Mucosa of rectum (tissue), 2 donors: Measurements from ENCODE around the gene MT1B.

Source experiments
- H3K27ac ChIP-seq, 2 donors: one replicate each; pipeline ENCODE4 v1.7.0; 2013; ENCODE audit warnings: inconsistent platforms in 2 of 2, low read depth in 2 of 2, low read length in 2 of 2
- H3K27me3 ChIP-seq, 2 donors: one replicate each; pipeline ENCODE4 v1.7.0; 2013; ENCODE audit warnings: low read length in 2 of 2; ENCODE audit not compliant: control insufficient read depth in 2 of 2, insufficient read depth in 2 of 2
- H3K36me3 ChIP-seq, 2 donors: one replicate each; pipeline ENCODE4 v1.7.0; 2013; ENCODE audit warnings: low read length in 2 of 2; ENCODE audit not compliant: control insufficient read depth in 2 of 2, insufficient read depth in 2 of 2
- H3K4me1 ChIP-seq, 2 donors: one replicate each; pipeline ENCODE4 v1.7.0; 2013; ENCODE audit warnings: low read length in 2 of 2, mild to moderate bottlenecking in 1 of 2; ENCODE audit not compliant: control insufficient read depth in 2 of 2, insufficient read depth in 2 of 2
- H3K4me3 ChIP-seq, 2 donors: one replicate each; pipeline ENCODE4 v1.7.0; 2013; ENCODE audit warnings: low read length in 2 of 2
- H3K9ac ChIP-seq, 2 donors: one replicate each; pipeline ENCODE4 v1.7.0; 2013; ENCODE audit warnings: low read length in 2 of 2, low read depth in 1 of 2, mild to moderate bottlenecking in 1 of 2
- H3K9me3 ChIP-seq, 2 donors: one replicate each; pipeline ENCODE4 v1.7.0; 2013; ENCODE audit warnings: low read length in 2 of 2; ENCODE audit not compliant: control insufficient read depth in 2 of 2
- donor health status: healthy.
- donor health status: Normal muscosa, but diverticular disease.

MT1B gene

DNA sequence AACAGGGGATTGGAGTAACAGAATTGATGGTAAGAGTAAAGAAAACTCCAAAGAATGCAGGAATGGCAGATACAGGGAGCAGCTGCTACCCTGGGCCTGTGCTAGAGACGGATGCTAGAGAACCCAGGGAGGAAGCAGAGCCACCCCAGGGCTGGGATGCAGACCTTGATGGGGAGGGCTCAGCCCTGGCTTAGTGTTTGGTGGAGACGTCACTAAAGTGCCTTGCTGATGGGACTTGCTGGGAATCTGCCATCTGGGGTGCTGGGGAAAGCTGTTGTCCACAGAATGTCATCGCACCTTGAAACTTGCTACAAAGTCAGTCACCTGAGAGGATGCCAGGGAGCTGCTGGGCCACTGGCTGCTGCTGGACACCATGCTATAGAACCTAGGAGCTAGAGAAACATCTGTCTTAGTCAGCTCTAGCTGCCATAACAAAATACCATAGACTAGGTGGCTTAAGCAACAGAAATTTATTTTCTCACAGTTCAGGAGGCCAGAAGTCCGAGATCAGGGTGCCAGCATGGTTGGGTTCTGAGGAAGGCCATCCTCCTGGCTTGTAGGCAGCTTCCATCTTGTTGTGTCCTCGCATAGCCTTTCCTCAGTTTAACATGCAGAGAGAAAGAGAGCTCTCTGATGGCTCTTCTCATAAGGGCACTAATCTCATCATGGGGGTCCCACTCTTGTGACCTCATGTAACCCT lies 45.9 kb downstream of the MT1B start:
- Histone ChIP-seq H3K27me3 (no peaks in the 10 kb centered on the region), H3K9ac (no peak overlapping the region), H3K27ac (no peak overlapping the region), H3K36me3 (no peaks in the 10 kb centered on the region), H3K9me3 (no peaks in the 10 kb centered on the region), H3K4me1 (peaks cover 2% of the 10 kb centered on the region in 2 donors), H3K4me3 (no peak overlapping the region)

DNA sequence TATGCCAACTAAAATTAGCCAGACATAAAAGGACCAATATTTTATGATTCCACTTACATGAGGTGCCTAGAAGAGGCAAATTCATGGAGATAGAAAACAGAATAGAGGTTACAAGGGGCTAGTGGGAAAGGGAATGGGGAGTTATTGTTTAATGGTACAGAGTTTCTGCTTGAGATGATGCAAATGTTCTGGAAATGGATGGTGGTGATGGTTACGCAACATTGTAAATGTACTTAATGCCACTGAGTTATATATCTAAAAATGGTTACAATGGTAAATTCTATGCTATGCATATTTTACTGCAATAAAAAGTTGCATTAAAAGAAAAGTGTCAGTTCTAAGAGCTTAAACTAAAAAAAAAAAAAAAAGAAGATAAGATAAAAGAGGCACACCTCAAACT lies 48.5 kb downstream of the MT1B start:
- H3K4me1 ChIP-seq, result peaks cover 2% of the 10 kb centered on the region in 2 donors
- no peaks in the 10 kb centered on the region for H3K27me3 ChIP-seq
- no peak overlapping the region for H3K9ac ChIP-seq
- H3K27ac ChIP-seq, result no peak overlapping the region
- H3K4me3 ChIP-seq, result no peak overlapping the region
- no peaks in the 10 kb centered on the region for H3K36me3 ChIP-seq
- H3K9me3 ChIP-seq, result no peaks in the 10 kb centered on the region

DNA sequence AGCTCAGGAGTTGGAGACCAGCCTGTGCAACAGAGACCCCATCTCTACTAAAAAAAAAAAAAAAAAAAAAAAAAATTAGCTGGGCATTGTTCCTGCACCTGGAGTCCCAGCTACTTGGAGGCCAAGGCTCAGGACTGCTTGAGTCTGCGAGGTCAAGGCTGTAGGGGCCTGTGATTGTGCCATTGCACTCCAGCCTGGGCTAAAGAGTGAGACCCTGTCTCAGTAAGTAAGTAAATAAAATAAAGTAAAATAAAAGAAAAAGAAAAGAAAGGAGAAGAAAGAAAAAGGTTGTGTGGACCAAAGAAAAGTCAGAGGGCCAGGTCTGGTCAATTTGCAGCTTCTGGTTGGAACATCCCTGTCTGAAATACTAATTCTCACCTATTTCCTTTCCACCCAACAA lies 48.9 kb downstream of the MT1B start:
- Histone ChIP-seq H3K27me3 (no peaks in the 10 kb centered on the region), H3K9me3 (no peaks in the 10 kb centered on the region), H3K9ac (no peak overlapping the region), H3K27ac (no peak overlapping the region), H3K4me3 (no peak overlapping the region), H3K4me1 (peaks cover 2% of the 10 kb centered on the region in 2 donors), H3K36me3 (no peaks in the 10 kb centered on the region)

DNA sequence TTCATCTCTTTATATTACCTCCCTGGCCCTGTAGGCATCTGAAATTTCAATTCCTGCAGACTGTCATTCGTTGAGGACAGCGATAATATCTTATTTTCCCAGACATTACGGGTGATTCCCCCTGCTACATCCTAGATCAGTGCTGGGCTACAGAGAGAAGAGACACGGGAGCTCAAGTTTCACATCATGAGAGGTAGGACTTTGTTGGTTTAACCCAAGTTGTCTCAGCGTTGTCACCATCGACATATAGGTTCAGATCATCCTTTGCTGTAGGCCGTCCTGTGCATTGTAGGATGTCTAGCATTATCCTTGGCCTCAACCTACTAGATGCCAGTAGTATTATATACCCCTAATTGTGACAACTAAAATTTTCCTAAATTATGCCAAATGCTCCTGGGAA lies 49.8 kb downstream of the MT1B start:
- Histone ChIP-seq H3K9me3 (no peaks in the 10 kb centered on the region), H3K9ac (peak overlapping the region in 1 of 2 donors; percentile 24)

More for the DNA sequence above, 49.8 kb downstream of the MT1B start:
- Histone ChIP-seq H3K4me1 (peaks cover 2% of the 10 kb centered on the region in 2 donors), H3K27me3 (no peaks in the 10 kb centered on the region), H3K36me3 (no peaks in the 10 kb centered on the region), H3K4me3 (no peak overlapping the region), H3K27ac (no peak overlapping the region)
